ENCODE data around the gene POMT1.
"Not testable (repeated sequence)": the region's sequence is repeated elsewhere in the genome, so short reads cannot be mapped to it uniquely, and the experiment has no call there.

The POMT1 gene

GRCh38 chr9:131499254-131499767 is 3.4 kb upstream of the POMT1 start:
- ATAC-seq (no peak), DNase-seq (no peak)

GRCh38 chr9:131500377-131500776 is 2.3 kb upstream of the POMT1 start:
- peak; percentile 66 for DNase-seq
- peak; percentile 56 for ATAC-seq

GRCh38 chr9:131500939-131501541 is 1.7 kb upstream of the POMT1 start:
- DNase-seq (peak; percentile 73), ATAC-seq (peak; percentile 63)

GRCh38 chr9:131503626-131504465 is 1.1 kb downstream of the POMT1 start:
- ATAC-seq (peak; percentile 74), DNase-seq (peak; percentile 79)

GRCh38 chr9:131505012-131505411 is 2.3 kb downstream of the POMT1 start:
- ATAC-seq, result no peak
- no peak for DNase-seq

- DNase-seq (no peak), ATAC-seq (no peak)
Observed at GRCh38 chr9:131511416-131511815, 8.7 kb downstream of the POMT1 start.

GRCh38 chr9:131511880-131512279 is 9.2 kb downstream of the POMT1 start:
- DNase-seq (no peak), ATAC-seq (no peak)

- no peak for DNase-seq
- no peak for ATAC-seq
Observed at GRCh38 chr9:131513177-131513576, 10.5 kb downstream of the POMT1 start.

GRCh38 chr9:131515559-131516031 is 12.9 kb downstream of the POMT1 start:
- DNase-seq, ATAC-seq: not testable (repeated sequence)

- DNase-seq (no peak), ATAC-seq (no peak)
Observed at GRCh38 chr9:131516100-131516499, 13.4 kb downstream of the POMT1 start.

GRCh38 chr9:131516930-131517329 is 14.2 kb downstream of the POMT1 start:
- ATAC-seq, result no peak
- DNase-seq, result no peak

GRCh38 chr9:131517761-131518190 is 15.1 kb downstream of the POMT1 start:
- no peak for DNase-seq
- no peak for ATAC-seq

GRCh38 chr9:131518553-131518952 is 15.8 kb downstream of the POMT1 start:
- ATAC-seq (no peak), DNase-seq (no peak)

- no peak for DNase-seq
- ATAC-seq, result no peak
Observed at GRCh38 chr9:131520503-131520902, 17.8 kb downstream of the POMT1 start.

GRCh38 chr9:131521203-131521602 is 18.5 kb downstream of the POMT1 start:
- DNase-seq (no peak), ATAC-seq (no peak)

GRCh38 chr9:131521822-131522221 is 19.1 kb downstream of the POMT1 start:
- DNase-seq, result no peak
- no peak for ATAC-seq

- ATAC-seq (no peak), DNase-seq (no peak)
Observed at GRCh38 chr9:131522257-131523085, 19.8 kb downstream of the POMT1 start.

- DNase-seq (no peak), ATAC-seq (no peak)
Observed at GRCh38 chr9:131523086-131523388, 20.3 kb downstream of the POMT1 start.

GRCh38 chr9:131523451-131524435 is 21.0 kb downstream of the POMT1 start:
- DNase-seq, result no peak
- ATAC-seq, result peak; percentile 22

- no peak for DNase-seq
- ATAC-seq, result no peak
Observed at GRCh38 chr9:131524665-131525315, 22.1 kb downstream of the POMT1 start.
